Left ventricle myocardium superior (tissue), 1 donor: ENCODE data around the gene GARIN5A. TPM values are rescaled to one million over a fixed set of nuclear protein-coding genes. Genes with fewer than 3 reads are reported as not detected.

Source experiments
- ATAC-seq: fragments of 200-7000 bp; cut with Tn5 transposase; one replicate; pipeline ENCODE4 v1.9.1; 2020; ENCODE audit warnings: mild to moderate bottlenecking, moderate library complexity
- DNase-seq: peaks from one replicate; pipeline ENCODE4 v3.0.0-alpha.2; 2020
- intact Hi-C: fragments of 100-400 bp; cut with micrococcal nuclease; formaldehyde crosslinking; loops from one replicate; pipeline ENCODE4 v1.11.0; 2022
- total RNA-seq: library from RNA; stranded (reverse); fragmentation: NEBNext Ultra II Directional; extraction: Animal tissue kit (Norgen Biotek cat#: 25700); gene quantifications from one replicate; pipeline ENCODE4 v1.2.1, GENCODE V29; 2021
- donor health status: DM: no; HTN: yes; CAD: no; lungs with severe emphysema.

The GARIN5A gene
- total RNA-seq, 1 donor from 2014 or later, result 1.2 TPM

DNA sequence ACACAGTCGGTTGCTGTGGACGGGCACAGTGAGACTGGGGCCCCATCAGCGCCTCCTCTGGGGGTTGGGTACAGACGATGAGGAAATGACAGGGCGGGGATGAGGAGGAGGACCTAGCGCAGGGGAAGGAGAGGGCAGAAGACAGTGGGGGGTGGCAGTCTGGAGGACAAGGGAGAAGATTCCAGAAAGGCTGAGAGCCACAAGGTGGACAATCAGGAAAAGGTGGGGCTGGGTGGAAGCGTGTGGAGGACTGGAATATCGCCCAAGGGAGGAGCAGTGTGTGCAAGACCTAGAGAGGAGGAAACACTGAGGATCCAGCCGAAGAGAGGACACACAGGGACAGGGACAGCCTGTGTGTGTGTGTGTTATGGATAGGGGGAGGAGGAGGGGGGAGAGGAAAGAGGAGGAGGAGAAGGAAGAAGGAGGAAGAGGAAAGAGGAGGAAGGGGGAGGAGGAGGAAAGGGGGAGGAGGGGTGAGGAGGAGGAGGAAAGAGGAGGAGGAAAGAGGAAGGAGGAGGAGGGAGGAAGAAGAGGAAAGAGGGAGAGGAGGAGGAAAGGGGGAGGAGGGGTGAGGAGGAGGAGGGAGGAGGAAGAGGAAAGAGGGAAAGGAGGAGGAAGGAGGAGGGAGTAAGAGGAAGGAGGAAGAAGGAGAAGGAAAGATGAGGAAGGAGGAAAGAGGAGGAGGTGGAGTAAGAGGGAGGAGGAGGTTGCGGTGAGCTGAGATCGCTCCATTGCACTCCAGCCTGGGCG, 15.8 kb upstream of the GARIN5A start:
- intact Hi-C loops, result no loop called here
- DNase-seq, result peak; percentile 26
- no peak for ATAC-seq

DNA sequence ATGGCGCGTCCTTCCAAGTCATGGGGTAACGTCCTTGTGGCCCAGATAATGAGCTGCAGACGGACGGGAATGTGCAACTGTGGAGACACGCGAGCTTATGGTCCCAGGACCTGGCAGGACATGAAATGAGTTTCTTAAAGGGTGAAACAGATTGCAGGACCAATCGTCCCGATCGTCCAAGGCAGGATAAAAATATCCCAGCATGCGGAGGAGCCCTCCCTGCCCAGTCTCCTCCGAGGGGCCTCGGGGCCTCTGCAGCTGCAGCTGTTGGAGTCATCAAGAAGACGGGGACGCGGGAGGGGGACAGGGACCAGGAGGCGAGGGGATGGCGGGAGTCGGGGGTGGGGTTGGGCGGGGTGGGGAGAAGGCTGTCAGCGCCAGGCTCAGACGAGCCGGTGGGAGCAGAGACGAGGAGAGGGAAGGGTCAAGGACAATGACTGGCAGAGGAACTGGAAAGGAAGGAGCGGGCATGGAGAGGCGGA, 14.4 kb upstream of the GARIN5A start:
- ATAC-seq, result no peak
- intact Hi-C loops, result no loop called here
- DNase-seq, result peak; percentile 23

DNA sequence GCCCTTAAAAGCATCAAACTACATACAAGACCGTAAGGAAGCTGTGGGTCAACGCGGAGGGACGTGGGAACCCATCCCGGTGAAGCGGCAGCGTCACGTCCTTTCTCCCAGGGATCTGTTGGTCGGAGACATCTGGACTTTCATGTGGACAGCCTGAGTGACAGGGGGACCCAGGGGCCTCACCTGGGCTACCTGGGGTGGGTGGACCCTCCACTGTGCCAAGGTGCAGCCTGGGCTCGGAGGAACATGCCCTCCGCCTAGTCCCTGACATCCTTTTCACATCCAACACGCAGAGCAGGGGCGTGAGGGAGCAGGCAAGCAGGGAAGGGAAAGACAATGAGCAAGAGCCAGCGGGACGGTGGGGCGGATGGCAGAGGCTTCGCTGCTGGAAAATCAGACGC, 13.8 kb upstream of the GARIN5A start:
- intact Hi-C loops, result no loop called here
- DNase-seq (peak; percentile 21), ATAC-seq (no peak)

DNA sequence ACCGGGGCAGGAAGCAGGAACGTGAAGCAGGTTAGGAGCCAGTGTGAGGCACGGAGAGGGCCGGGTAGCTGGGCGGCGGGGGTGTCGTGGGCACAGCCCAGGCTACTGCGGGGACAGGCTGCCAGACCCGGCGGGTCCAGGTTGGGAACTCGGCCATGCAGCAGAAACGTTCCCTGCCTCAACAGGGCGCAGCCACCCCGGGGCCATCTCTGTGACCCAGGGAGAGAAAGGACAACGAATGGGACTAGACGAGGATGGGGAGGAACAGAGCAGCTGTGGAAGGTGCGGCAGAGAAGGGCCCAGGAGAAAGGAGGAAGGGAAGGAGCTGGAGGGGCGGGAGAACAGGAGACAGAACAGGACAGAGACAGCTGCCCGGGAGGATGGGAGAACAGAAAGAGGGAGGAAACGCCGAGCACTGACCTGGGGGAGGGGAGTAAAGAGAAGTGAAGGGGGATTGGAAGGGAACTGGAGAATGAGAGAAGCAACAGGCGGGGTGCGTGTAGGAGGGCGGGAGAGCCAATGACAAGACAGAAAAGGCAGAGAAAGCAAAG, 12.9 kb upstream of the GARIN5A start:
- no peak for ATAC-seq
- peak; percentile 22 for DNase-seq
- intact Hi-C loops, result no loop called here

DNA sequence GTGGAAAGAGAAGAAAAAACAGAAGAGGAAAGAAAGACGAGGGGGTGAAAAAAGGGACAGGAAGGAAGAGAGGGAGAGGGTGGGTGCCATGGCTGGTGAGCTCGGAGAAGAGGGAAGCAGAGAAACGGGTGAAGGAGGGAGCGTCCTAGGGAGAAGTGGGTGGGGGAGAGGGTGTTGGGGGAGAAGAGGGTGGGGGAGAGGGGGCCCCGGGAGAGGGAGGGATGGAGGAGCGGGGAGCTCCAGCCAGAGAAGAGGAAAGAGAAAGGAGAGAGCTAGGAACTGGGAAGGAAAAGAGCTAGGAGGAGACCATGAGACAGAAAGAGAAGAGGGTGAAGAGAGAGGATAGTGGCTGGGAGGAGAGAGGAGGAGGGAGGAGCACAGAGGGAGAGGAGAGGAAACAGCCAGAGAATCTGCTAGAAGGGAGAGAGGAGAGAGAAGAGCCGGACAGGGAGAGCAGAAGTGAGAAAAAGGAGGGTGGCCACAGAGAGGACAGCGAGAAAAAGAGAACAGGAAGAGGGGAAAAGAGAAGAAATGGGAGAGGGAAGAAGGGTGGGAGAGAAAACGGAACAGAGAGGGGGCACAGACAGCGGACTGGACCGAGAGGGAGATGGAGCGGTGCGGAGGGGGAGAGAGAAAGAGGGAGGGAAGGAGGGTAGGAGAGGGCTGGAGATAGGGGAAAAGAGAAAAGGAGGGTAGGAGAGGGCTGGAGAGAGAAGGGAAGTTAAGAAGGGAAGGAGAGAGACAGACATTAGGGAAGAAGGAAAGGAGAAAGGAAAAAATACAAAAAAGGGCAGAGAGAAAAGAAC, 11.9 kb upstream of the GARIN5A start:
- DNase-seq (no peak), ATAC-seq (peak; percentile 24)
- intact Hi-C loops, result no loop called here

DNA sequence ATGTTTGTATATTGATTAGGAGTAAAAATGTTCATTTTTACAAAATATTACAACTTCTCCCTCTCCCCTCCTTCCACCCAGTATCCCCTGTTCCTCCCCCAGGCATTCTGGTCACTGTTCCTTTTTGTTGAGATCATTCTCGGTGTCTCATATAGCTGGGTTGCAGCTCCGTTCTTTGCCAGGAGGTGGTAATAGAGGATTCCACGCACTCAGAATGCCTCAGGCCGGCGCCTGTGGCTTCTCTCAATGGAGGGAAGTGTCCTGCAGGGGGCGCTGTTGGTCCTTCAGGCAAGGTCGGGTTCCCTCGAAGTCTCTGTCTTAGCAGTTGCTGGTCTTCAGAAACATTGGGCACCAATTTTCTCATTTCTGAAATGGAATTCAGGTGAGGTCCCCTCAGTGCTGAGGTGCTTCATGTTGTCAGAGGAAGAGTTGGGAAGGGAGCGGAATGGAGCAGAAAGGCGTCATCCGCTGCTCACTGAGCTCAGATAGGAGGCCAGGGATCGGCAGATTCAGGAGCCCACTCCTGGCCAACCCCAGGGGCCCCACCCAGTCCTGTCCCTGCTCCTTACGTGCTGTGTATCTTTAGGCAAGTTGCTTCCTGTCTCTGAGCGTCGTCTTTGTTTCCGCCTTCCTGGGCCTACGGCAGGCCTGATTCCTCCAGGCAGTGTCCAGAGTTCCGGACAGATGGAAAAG, 10.3 kb upstream of the GARIN5A start:
- ATAC-seq, result no peak
- intact Hi-C loops, result no loop called here
- DNase-seq, result peak; percentile 47

DNA sequence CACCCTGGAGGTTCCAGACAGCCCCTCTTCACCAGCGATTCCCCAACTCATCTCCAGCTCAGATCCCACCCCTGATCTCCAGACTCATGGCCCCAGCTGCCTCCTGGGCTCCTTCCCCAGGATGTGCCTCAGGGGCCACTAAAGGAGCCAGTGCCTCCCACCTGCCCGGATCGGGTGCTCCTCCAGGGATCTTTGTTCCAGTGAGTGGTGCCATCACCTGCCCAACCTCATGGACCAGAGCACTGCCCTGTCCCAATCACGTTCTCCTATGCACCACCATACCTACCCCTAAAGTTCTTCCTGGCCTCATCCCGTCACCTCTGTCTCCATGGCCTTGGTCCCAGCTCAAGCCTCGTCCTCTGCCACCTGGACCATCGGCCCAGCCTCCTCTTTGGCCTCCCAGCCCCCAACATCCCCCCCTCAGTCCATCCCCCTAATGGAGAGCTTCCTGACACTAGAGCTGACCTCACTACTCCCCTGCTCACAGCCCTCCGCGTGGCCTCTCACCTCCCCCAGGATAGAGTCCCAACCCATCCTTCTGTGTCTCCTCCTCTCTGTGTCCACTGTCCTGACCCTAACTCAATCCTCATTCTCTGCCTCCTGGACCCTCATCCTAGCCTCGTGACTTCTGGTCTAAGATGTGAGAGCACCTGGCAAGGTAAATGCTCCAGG, 8.8 kb upstream of the GARIN5A start:
- ATAC-seq (no peak), DNase-seq (no peak)
- intact Hi-C loops, result no loop called here

DNA sequence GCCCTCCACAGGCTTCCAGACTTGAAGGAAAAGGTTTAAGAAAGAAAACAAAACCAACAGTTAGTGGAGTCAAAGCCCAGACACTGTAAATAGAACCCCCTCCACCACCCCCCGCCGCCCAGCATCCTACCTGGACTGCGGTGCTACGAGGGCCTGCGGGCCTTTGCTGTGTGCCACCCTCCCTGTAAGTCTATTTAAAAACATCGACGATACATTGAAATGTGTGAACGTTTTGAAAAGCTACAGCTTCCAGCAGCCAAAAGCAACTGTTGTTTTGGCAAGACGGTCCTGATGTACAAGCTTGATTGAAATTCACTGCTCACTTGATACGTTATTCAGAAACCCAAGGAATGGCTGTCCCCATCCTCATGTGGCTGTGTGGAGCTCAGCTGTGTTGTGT, 6.3 kb upstream of the GARIN5A start:
- ATAC-seq, result no peak
- no peak for DNase-seq
- intact Hi-C loops, result no loop called here

DNA sequence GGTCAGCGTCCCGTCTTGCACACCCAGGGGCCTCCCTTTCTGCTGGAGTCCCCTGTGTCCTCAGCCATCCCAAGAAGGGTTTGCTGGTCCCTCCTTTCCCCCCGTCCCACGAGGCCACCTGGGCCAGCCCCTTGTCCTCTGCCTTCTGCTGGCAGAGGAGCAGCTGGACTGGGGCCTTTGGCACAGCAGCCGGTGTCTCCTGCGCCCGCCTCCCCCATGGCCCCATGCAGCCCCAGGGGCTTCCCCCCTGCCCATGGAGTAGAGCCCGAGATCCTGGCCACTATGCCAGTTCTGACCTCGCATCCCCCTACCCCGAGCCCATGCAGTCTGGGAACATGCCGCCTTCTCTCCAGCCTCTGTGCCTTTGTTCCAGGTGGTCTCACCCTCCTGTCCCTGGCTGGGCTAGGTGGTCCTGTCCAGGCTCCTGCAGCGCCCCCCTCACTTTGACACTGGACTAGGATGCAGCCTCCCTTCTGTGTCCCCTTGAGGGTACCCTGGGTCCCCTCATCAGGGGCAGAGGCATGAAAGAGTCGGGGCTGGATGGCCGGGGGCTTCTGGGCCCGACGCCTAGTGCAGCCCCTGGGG, 5.7 kb upstream of the GARIN5A start:
- intact Hi-C loops, result no loop called here
- ATAC-seq (no peak), DNase-seq (peak; percentile 29)

DNA sequence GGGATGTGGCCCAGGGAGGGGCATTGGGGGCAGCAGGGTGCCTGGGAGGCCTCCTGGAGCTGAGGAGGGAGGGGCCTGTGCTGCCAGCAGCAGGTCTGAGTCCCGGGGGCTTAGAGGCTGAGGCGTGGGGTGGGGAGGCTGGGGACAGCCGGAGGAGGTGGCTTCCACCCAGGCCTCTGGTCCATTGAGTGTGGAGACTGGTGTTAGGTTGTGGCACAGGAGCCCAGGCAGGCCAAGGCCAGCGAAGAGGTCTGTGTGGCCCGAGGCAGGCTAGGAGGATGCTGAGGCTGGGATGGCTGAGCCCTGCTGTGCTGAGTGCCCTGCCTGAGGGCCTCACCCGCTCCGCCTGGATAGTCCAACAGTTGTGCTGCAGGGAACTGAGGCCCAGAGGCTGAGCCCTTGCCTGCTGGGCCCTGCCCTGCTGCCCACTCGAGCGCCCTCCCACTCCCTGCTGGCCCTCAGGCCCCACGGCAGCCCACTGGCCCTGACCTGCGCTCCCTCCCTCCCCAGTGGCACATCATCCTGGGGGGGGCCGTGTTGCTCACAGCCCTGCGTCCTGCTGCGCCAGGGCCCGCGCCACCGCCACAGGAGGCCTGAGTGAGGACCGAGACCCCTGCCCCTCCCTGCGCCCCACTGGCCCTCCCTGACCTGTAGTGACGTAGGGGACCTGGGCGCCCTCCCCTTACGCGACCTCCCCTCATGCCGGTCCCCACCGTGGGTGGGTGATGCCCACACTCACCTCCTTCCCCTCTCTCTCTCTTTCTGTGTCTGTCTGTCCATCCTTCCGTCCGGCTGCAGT, 4.9 kb upstream of the GARIN5A start:
- ATAC-seq (no peak), DNase-seq (peak; percentile 26)

DNA sequence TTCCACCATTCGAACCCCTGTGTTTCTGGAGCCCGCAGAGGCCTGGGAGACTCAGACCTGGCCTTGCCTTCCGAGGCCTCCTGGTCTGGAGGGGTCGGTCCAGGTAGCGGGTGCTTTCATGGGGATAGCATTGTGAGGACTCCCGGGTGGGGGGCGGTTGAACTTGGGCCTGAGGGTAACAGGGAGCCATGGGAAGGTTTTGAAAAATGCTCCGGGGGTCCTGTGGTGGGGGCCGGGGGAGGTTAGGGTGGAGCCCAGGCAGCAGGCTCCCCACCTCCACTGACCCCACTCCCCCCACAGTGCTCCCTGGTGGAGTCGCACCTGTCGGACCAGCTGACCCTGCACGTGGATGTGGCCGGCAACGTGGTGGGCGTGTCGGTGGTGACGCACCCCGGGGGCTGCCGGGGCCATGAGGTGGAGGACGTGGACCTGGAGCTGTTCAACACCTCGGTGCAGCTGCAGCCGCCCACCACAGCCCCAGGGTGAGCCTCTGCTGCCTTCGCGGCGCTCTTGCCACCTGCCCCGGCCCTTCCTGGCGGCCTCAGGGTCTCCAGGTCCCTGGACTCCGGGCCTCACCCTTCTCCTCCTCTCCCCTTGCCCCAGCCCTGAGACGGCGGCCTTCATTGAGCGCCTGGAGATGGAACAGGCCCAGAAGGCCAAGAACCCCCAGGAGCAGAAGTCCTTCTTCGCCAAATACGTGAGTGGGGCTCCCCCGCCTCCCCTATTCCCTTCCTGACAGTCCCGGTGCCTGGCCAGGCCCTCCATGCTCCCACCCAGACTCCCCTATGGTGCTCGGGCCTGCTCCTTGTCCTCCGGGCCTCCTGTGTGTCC, 3.8 kb upstream of the GARIN5A start:
- DNase-seq, result peak; percentile 21
- ATAC-seq, result no peak
- intact Hi-C loops, result no loop called here

More for the DNA sequence above, 4.9 kb upstream of the GARIN5A start:
- intact Hi-C loops, result no loop called here

DNA sequence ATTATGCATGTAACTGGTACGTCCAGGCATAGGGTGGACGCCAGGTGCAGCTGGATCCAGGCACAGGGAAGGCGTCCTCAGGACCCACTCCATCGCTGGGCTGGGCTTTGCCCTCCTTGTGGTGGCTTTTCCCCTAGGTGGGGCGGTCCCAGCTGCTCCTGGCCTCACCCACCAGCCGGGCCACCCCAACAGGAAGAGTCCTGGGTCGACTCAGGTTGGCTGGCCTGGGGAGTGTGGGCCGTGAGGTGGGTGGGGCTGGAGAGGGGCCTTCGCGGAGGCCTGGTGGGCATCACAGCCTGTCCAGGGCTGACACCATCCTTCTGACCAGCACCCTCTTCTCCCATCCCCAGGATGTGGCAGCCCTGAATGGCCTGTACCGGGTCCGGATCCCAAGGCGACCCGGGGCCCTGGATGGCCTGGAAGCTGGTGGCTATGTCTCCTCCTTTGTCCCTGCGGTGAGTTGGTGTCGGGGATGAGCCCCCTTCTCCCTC, 3.2 kb upstream of the GARIN5A start:
- ATAC-seq (no peak), DNase-seq (peak; percentile 20)
- intact Hi-C loops, result no loop called here

DNA sequence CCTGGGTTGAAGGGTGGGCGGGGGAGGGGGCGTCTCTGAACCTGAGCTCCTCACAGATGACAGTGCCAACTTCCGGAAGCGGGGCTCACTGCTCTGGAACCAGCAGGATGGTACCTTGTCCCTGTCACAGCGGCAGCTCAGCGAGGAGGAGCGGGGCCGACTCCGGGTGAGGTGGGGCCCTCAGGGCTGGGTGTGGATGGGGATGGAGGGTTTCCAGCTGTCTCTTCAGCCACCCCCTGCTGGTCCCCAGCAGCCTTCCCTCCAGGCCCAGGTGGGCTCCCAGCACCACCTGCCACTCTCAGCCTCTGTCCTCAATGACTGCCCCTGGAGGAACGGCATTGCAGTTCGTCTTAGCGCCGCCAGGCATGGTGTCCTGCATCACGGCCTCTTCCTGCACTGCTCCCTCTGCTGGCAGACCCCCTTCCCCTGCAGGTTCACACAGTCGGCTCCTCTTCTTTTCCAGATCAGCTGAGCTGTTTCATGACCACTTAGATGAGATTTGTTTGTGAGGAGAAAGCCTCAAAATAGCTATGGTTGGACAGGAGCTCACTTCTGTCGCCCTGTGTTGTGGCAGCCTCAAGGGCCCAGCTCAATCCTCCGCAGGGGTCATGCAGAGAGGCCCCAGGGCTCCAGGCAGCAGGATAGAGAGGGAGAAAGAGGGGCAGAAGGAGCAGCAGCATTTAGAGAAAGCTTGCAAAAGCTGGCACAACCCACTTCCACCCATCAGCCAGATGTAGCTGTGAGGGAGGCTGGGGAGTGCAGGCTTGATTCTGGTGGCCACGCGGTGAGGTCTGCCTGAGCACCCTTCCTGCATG, 2.5 kb upstream of the GARIN5A start:
- ATAC-seq, result no peak
- intact Hi-C loops, result no loop called here
- DNase-seq, result no peak

DNA sequence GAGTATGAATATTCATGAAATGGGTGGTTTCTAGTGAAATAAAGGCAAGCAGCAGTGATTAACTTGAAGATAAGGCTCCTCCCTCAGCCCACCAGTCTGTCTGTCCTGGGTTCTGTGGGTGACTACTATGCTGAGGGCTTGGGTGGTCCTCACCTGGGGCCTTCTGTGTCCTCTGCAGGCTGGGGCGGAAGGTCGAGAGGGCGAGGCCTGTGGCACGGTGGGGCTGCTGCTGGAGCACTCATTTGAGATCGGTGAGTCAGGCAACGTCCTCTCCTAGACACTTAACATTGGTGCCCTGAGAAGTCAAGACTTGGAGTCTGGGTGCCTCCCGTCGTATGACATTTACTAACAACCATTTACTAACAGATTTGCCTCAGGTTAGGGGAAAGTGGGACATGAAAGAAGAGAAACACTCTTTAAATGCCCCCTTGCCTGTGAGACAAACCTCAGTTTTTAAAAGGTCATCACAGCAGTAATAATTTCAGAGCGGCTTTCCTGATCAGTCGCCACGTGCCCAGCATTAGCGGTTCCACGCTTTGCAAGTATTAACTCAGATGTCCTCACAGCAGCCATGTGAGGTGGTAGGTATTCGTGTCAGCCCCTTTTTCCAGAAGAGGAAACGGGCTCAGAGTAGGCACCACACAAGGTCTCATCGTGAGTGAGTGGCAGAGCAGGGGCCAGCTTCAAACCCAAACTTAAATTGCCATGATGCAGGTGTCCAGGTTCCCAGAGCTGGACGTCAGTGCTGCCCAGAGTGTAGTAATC, 1.3 kb upstream of the GARIN5A start:
- no peak for DNase-seq

DNA sequence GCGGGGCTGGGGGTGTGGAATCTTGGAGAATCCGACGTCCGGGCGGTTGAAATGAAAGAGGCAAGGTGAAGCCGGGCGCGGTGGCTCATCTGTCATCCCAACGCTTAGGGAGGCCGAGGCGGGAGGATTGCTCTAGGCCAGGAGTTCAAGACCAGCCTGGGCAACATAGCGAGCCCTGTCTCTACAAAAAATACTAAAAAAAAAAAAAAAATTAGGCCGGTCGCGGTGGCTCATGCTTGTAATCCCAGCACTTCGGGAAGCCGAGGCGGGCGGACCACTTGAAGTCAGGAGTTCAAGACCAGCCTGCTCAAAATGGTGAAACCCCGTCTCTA, 225 bp upstream of the GARIN5A start:
- intact Hi-C loops, result no loop called here
- no peak for ATAC-seq
- DNase-seq, result no peak

More for the DNA sequence above, 1.3 kb upstream of the GARIN5A start:
- intact Hi-C loops, result no loop called here
- no peak for ATAC-seq
